Measurements from ENCODE around the gene TMEM63B. TPM values are rescaled to one million over a fixed set of nuclear protein-coding genes. Genes with fewer than 3 reads are reported as not detected.

The TMEM63B gene
- 20.3 and 23.6 TPM in 2 replicates for total RNA-seq

GRCh38 chr6:44127186-44128019 lies at the start of gene TMEM63B, which contains the start of gene MRPL14:
TSS of gene TMEM63B (plus strand) at chr6:44127554. CDS start at chr6:44134585, 7,031 bp downstream.
TSS of gene MRPL14 (minus strand) at chr6:44127452. CDS start at chr6:44116611, 10,841 bp downstream.
- H3K27me3 Mint-ChIP-seq (ENCODE audit: low read depth) = no peaks in the 10 kb centered on the region
- peaks cover 43% of the 10 kb centered on the region for H3K4me1 Mint-ChIP-seq (ENCODE audit: low read depth)
- H3K9me3 Mint-ChIP-seq = no peaks in the 10 kb centered on the region
- H3K36me3 Mint-ChIP-seq (ENCODE audit: low read depth) = peaks cover 40% of the 10 kb centered on the region
- peak; percentile 86 for DNase-seq (ENCODE audit: low spot score)
- H3K4me3 Mint-ChIP-seq (ENCODE audit: low read depth) = peak within 1 kb of the TSS; percentile 85
- intact Hi-C loops (cut with micrococcal nuclease) = loop anchor here (2.0 to 5.0 kb wide), 4 partner anchors 119 to 499 kb away; partner anchors contain the start of genes CDC5L, GTPBP2, HSP90AB1 and NFKBIE
- H3K27ac Mint-ChIP-seq = peak within 1 kb of the TSS; percentile 93

- no peak overlapping the region for H3K27ac Mint-ChIP-seq
- H3K36me3 Mint-ChIP-seq (ENCODE audit: low read depth) = no peaks in the 10 kb centered on the region
These were observed 49.0 kb upstream of the TMEM63B start for GRCh38 chr6:44078219-44078826.

GRCh38 chr6:44078827-44079671 lies 48.3 kb upstream of the TMEM63B start:
- Mint-ChIP-seq H3K27ac (no peak overlapping the region), H3K4me1 (ENCODE audit: low read depth) (peaks cover 15% of the 10 kb centered on the region), H3K27me3 (ENCODE audit: low read depth) (peaks cover 1% of the 10 kb centered on the region), H3K36me3 (ENCODE audit: low read depth) (no peaks in the 10 kb centered on the region), H3K4me3 (ENCODE audit: low read depth) (no peak overlapping the region), H3K9me3 (no peaks in the 10 kb centered on the region)
- DNase-seq (ENCODE audit: low spot score) = peak; percentile 58
- intact Hi-C loops (cut with micrococcal nuclease) = loop anchor here (1.0 to 10.0 kb wide), 5 partner anchors 154 to 471 kb away; no protein-coding TSS in a partner anchor

More at GRCh38 chr6:44078219-44078826, 49.0 kb upstream of the TMEM63B start:
- DNase-seq (ENCODE audit: low spot score) = no peak
- Mint-ChIP-seq H3K4me1 (ENCODE audit: low read depth) (peaks cover 20% of the 10 kb centered on the region), H3K9me3 (no peaks in the 10 kb centered on the region), H3K4me3 (ENCODE audit: low read depth) (no peak overlapping the region), H3K27me3 (ENCODE audit: low read depth) (peaks cover 1% of the 10 kb centered on the region)
- intact Hi-C loops (cut with micrococcal nuclease) = loop anchor here (10.0 kb wide), 1 partner anchor 154 kb away; no protein-coding TSS in a partner anchor

GRCh38 chr6:44079672-44080071 lies 47.7 kb upstream of the TMEM63B start:
- intact Hi-C loops (cut with micrococcal nuclease) = loop anchor here (1.0 to 10.0 kb wide), 5 partner anchors 155 to 471 kb away; no protein-coding TSS in a partner anchor
- Mint-ChIP-seq H3K36me3 (ENCODE audit: low read depth) (no peaks in the 10 kb centered on the region), H3K4me3 (ENCODE audit: low read depth) (no peak overlapping the region), H3K9me3 (no peaks in the 10 kb centered on the region), H3K4me1 (ENCODE audit: low read depth) (peaks cover 9% of the 10 kb centered on the region), H3K27me3 (ENCODE audit: low read depth) (peaks cover 1% of the 10 kb centered on the region), H3K27ac (no peak overlapping the region)
- no peak for DNase-seq (ENCODE audit: low spot score)

- H3K9me3 Mint-ChIP-seq = no peaks in the 10 kb centered on the region
- intact Hi-C loops (cut with micrococcal nuclease) = no loop called here
- DNase-seq (ENCODE audit: low spot score) = no peak
- no peak overlapping the region for H3K4me3 Mint-ChIP-seq (ENCODE audit: low read depth)
- H3K27ac Mint-ChIP-seq = no peak overlapping the region
- peaks cover 1% of the 10 kb centered on the region for H3K27me3 Mint-ChIP-seq (ENCODE audit: low read depth)
- no peaks in the 10 kb centered on the region for H3K36me3 Mint-ChIP-seq (ENCODE audit: low read depth)
- peaks cover 8% of the 10 kb centered on the region for H3K4me1 Mint-ChIP-seq (ENCODE audit: low read depth)
These were observed 46.5 kb upstream of the TMEM63B start for GRCh38 chr6:44080561-44081521.

GRCh38 chr6:44081753-44082152 lies 45.6 kb upstream of the TMEM63B start:
- Mint-ChIP-seq H3K36me3 (ENCODE audit: low read depth) (no peaks in the 10 kb centered on the region), H3K27me3 (ENCODE audit: low read depth) (peaks cover 1% of the 10 kb centered on the region), H3K4me1 (ENCODE audit: low read depth) (peaks cover 8% of the 10 kb centered on the region), H3K27ac (no peak overlapping the region), H3K4me3 (ENCODE audit: low read depth) (no peak overlapping the region), H3K9me3 (no peaks in the 10 kb centered on the region)
- intact Hi-C loops (cut with micrococcal nuclease) = no loop called here
- no peak for DNase-seq (ENCODE audit: low spot score)

GRCh38 chr6:44082872-44083321 lies 44.5 kb upstream of the TMEM63B start:
- peaks cover 1% of the 10 kb centered on the region for H3K27me3 Mint-ChIP-seq (ENCODE audit: low read depth)
- H3K4me1 Mint-ChIP-seq (ENCODE audit: low read depth) = peaks cover 8% of the 10 kb centered on the region
- no peaks in the 10 kb centered on the region for H3K36me3 Mint-ChIP-seq (ENCODE audit: low read depth)
- H3K4me3 Mint-ChIP-seq (ENCODE audit: low read depth) = no peak overlapping the region
- no peak for DNase-seq (ENCODE audit: low spot score)
- no peak overlapping the region for H3K27ac Mint-ChIP-seq
- no peaks in the 10 kb centered on the region for H3K9me3 Mint-ChIP-seq
- intact Hi-C loops (cut with micrococcal nuclease) = no loop called here

- Mint-ChIP-seq H3K36me3 (ENCODE audit: low read depth) (no peaks in the 10 kb centered on the region), H3K27me3 (ENCODE audit: low read depth) (no peaks in the 10 kb centered on the region), H3K9me3 (no peaks in the 10 kb centered on the region), H3K4me3 (ENCODE audit: low read depth) (no peak overlapping the region), H3K4me1 (ENCODE audit: low read depth) (peaks cover 6% of the 10 kb centered on the region), H3K27ac (no peak overlapping the region)
- intact Hi-C loops (cut with micrococcal nuclease) = no loop called here
- DNase-seq (ENCODE audit: low spot score) = no peak
These were observed 42.9 kb upstream of the TMEM63B start for GRCh38 chr6:44084231-44085014.

- intact Hi-C loops (cut with micrococcal nuclease) = no loop called here
- H3K27me3 Mint-ChIP-seq (ENCODE audit: low read depth) = no peaks in the 10 kb centered on the region
- no peak for DNase-seq (ENCODE audit: low spot score)
- no peaks in the 10 kb centered on the region for H3K9me3 Mint-ChIP-seq
- peaks cover 6% of the 10 kb centered on the region for H3K4me1 Mint-ChIP-seq (ENCODE audit: low read depth)
- no peak overlapping the region for H3K4me3 Mint-ChIP-seq (ENCODE audit: low read depth)
- H3K27ac Mint-ChIP-seq = no peak overlapping the region
- H3K36me3 Mint-ChIP-seq (ENCODE audit: low read depth) = no peaks in the 10 kb centered on the region
These were observed 42.1 kb upstream of the TMEM63B start for GRCh38 chr6:44085219-44085618.

GRCh38 chr6:44086931-44087574 lies 40.3 kb upstream of the TMEM63B start:
- intact Hi-C loops (cut with micrococcal nuclease) = no loop called here
- H3K27me3 Mint-ChIP-seq (ENCODE audit: low read depth) = no peaks in the 10 kb centered on the region
- DNase-seq (ENCODE audit: low spot score) = no peak
- H3K36me3 Mint-ChIP-seq (ENCODE audit: low read depth) = peaks cover 4% of the 10 kb centered on the region
- H3K4me3 Mint-ChIP-seq (ENCODE audit: low read depth) = no peak overlapping the region
- peaks cover 4% of the 10 kb centered on the region for H3K4me1 Mint-ChIP-seq (ENCODE audit: low read depth)
- H3K9me3 Mint-ChIP-seq = no peaks in the 10 kb centered on the region
- no peak overlapping the region for H3K27ac Mint-ChIP-seq

GRCh38 chr6:44087623-44088022 lies 39.7 kb upstream of the TMEM63B start:
- Mint-ChIP-seq H3K4me1 (ENCODE audit: low read depth) (peaks cover 4% of the 10 kb centered on the region), H3K27ac (no peak overlapping the region), H3K27me3 (ENCODE audit: low read depth) (no peaks in the 10 kb centered on the region), H3K9me3 (no peaks in the 10 kb centered on the region), H3K36me3 (ENCODE audit: low read depth) (peaks cover 4% of the 10 kb centered on the region), H3K4me3 (ENCODE audit: low read depth) (no peak overlapping the region)
- no peak for DNase-seq (ENCODE audit: low spot score)
- intact Hi-C loops (cut with micrococcal nuclease) = no loop called here

All from activated T-helper 2 cell treated with anti-CD3 and anti-CD28 coated beads, Interferon-gamma antibody, Interleukin-2, Interleukin-4, amounts not matched to agents 10 μg/mL and 5 μg/mL and 100 μg/mL, durations not matched to agents 14 hours and 24 hours and 36 hours (primary cell).